AG08396 (cell line): ENCODE data around the gene HERC4.

Source experiments
- DNase-seq: peaks from one replicate; pipeline ENCODE4 v3.0.0; 2012; ENCODE audit warnings: low spot score, mixed read lengths

Gene HERC4

DNA sequence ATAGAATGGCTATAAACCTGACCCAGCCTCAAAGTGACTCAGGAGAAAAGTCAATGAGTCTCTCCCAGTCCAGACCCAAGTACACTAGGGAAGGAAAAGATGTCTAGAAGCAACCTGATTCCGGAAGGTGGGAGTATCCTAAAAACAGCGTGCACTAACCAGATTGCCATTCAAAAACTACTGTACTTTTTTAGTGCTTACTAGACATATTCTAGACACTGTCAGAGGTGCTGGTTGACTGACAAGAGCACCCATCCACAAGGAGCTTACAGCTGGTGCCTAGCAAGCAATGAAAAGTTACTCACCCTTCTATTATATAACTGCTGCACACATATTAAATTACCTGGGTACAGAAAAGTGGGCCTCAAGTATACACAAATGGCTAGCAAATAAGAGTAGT lies 109.6 kb downstream of the HERC4 start:
- DNase-seq, result no peak

GRCh38 chr10:67959839-67960476 lies 115.1 kb downstream of the HERC4 start:
- no peak for DNase-seq

DNA sequence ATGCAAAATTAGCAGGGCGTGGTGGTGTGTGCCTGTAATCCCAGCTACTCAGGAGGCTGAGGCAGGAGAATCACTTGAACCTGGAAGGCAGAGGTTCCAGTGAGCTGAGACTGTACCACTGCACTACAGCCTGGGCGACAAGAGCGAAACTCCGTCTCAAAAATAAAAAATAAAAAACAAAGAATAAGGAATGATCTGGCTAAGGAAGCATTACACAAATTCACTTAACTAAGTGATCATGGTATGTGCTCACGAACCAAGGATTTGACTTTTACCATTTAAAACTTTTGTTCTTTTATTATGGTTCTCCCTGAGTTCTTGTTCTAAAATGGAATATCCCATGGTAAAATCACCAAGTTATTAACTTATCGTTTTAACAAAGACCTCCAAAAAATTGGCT lies 119.5 kb downstream of the HERC4 start:
- DNase-seq, result no peak

DNA sequence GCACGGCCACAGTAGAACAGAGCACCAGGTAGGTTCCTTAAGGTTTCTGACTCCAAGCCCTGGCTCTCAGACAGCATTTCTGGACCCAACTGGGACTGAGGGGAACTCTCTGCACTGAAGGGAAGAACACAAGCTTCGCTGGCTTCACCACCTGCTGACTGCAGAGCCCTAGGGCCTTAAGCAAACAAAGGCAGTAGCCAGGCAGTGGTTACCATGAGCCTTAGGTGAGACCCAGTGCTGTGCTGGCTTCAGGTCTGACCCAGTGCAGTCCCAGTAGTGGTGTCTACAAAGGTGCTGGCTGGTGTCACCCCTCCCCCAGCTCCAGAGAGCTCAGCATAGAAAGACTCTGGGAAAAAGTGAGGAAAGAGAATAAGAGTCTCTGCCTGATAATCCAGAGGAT lies 131.2 kb downstream of the HERC4 start:
- DNase-seq, result no peak

- DNase-seq, result no peak
Measured at GRCh38 chr10:67936416-67936815, 138.7 kb downstream of the HERC4 start.

DNA sequence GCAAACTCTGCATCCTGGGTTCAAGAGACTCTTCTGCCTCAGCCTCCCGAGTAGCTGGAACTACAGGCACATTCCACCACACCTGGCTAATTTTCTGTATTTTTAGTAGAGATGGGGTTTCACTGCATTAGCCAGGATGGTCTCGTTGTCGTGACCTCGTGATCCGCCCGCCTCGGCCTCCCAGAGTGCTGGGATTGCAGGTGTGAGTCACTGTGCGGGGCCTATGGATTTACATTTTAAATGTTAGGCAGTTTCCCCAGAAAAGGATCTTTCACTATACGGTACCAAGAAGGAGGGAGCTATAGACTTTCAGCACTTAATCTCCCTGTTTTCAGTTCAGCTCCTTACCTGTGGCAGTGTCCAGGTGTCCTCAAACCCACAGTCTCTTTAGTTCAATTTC lies 139.9 kb downstream of the HERC4 start:
- no peak for DNase-seq

DNA sequence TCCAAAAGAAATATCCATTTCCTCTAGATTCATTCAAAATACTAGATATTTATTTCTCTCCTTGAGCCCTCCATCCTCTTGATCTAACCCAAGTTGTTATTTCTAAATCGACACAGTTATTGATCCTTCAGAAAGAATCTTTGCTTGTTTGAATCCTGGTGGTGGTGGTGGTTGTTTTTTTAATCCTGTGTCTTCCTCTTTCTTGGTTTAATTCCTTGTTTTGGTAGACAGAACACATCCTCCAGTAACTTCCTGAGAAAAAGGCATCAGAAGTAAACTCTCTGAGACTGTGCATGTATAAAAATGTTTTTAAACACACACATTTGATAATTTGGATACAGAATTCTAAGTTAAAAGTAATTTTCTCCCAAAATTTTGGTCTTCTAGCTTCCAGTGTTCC lies 140.7 kb downstream of the HERC4 start:
- no peak for DNase-seq

GRCh38 chr10:67933199-67933598 lies 141.9 kb downstream of the HERC4 start:
- no peak for DNase-seq

GRCh38 chr10:67926951-67927350 lies 148.1 kb downstream of the HERC4 start:
- no peak for DNase-seq

DNA sequence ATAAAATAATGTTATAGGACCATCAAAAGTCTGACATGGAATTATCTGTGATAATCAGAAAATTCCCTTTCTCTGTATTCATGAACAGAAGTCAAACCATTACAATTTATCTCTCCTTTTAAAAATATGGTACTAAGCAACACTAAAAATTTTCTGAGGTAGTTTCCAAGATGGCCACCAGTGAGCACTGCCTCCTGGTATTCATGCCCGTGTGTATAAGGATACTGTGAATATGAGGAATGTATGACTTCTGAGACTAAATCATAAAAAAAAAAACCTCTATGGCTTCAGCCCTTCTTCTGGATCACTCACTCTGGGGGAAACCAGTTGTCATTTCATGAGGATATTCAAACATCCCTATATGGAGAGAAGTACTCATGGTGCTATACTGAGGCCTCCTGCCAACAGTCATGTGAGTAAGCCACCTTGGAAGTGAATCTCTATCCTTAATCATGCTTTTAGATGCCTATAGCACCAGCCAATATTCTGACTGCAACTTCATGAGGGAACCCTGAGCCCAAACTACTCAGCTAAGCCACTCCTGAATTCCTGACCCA lies 149.6 kb downstream of the HERC4 start:
- peak; percentile 12 for DNase-seq

DNA sequence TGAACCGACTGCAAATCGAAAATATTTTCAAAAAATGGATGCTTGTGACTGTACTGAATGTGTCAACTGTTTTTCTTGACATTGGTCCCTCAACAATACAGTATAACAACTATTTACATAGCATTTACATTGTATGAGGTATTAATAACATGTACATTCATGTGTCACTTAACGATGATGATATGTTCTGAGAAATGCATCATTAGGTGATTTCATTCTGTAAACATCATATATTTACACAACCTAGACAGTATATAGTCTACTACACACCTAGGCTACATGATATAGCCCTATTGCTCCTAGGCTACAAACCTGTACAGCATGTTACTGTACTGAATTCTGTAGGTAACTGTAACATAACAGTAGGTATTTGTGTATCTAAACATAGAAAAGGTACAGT lies 150.9 kb downstream of the HERC4 start:
- no peak for DNase-seq

GRCh38 chr10:67923551-67923950 lies 151.5 kb downstream of the HERC4 start:
- no peak for DNase-seq

- no peak for DNase-seq
Measured at GRCh38 chr10:67921065-67921464, 154.0 kb downstream of the HERC4 start.

DNA sequence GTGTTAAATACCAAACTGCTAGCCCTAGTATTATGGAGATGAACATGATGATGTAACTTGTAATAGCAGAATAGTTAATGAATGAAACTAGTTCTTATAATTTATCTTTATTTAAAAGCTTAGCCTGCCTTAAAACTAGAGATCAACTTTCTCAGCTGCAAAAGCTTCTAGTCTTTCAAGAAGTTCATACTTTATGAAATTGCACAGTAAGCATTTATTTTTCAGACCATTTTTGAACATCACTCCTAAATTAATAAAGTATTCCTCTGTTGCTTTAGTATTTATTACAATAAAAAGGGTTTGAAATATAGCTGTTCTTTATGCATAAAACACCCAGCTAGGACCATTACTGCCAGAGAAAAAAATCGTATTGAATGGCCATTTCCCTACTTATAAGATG lies 157.4 kb downstream of the HERC4 start:
- no peak for DNase-seq

- no peak for DNase-seq
Measured at GRCh38 chr10:67917169-67917568, 157.9 kb downstream of the HERC4 start.

DNA sequence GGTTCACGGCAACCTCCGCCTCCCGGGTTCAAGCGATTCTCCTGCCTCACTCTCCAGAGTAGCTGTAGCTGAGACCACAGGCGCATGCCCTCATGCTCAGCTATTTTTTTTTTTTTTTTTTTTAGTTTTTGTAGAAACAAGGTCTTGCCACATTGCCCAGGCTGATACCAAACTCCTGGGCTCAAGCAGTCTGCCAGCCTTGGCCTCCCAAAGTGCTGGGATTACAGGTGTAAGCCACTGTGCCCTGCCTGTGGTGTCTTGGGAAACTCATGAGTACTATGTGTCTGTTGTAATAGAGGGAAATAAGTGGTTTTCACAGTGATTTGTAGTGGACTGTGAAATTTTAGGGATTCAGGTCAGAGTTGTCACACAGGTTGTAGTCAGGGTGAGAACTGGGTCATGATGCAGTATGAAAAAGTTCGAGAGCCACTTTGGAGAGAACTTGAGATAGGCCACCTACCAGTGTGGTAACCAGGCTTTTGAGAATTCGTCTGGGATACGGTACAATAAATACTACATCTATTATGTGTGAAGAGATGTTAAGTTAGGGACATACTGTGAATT lies 160.2 kb downstream of the HERC4 start:
- no peak for DNase-seq

DNA sequence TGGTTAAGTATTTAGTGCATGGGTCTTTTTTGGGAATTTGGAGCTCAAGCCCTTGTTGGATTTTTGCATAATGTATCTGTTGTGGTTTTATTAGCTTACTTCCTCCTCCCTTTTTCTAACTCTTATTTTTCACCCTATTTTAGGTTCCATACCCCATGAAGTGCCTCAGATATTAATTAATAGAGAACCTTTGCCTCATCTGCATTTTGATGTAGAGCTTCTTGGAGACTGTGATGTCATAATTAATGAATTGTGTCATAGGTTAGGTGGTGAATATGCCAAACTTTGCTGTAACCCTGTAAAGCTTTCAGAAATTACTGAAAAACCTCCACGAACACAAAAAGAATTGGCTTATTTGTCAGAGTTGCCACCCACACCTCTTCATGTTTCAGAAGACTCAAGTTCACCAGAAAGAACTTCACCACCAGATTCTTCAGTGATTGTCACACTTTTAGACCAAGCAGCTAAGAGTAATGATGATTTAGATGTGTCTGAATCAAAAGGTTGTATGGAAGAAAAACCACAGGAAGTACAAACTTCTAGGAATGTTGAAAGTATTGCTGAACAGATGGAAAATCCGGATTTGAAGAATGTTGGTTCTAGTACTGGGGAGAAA lies 162.6 kb downstream of the HERC4 start:
- DNase-seq, result peak; percentile 5

DNA sequence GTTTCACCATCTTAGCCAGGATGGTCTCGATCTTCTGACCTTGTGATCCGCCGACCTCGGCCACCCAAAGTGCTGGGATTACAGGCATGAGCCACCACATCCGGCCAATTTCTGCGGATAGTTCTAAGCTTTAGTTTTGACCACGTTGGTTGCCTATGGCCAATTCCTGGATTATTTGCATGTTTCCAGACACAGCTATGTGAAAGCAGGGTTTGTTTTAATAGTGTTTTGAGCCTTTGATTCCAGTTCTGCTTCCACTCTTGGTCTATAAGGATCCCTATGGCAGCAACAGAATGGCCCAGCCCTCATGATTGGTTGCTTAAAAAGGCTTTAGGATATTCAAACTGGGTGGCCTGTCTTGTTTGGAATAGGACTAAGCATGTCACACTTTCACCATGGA lies 171.5 kb downstream of the HERC4 start:
- no peak for DNase-seq

DNA sequence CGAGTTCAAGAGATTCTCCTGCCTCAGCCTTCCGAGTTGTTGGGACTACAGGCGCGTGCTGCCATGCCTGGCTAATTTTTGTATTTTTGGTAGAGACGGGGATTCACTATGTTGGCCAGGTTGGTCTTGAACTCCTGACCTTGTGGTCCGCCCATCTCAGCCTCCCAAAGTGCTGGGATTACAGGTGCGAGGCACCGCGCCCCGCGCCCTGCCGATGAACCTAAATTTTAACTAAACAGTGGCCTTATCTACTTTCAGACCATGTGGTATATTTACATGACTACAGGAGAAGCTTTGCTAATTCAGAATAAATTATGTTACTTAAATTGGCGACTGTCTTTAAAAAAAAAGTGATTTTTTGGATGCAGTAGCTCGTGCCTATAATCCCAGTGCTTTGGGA lies 181.4 kb downstream of the HERC4 start:
- DNase-seq, result no peak

DNA sequence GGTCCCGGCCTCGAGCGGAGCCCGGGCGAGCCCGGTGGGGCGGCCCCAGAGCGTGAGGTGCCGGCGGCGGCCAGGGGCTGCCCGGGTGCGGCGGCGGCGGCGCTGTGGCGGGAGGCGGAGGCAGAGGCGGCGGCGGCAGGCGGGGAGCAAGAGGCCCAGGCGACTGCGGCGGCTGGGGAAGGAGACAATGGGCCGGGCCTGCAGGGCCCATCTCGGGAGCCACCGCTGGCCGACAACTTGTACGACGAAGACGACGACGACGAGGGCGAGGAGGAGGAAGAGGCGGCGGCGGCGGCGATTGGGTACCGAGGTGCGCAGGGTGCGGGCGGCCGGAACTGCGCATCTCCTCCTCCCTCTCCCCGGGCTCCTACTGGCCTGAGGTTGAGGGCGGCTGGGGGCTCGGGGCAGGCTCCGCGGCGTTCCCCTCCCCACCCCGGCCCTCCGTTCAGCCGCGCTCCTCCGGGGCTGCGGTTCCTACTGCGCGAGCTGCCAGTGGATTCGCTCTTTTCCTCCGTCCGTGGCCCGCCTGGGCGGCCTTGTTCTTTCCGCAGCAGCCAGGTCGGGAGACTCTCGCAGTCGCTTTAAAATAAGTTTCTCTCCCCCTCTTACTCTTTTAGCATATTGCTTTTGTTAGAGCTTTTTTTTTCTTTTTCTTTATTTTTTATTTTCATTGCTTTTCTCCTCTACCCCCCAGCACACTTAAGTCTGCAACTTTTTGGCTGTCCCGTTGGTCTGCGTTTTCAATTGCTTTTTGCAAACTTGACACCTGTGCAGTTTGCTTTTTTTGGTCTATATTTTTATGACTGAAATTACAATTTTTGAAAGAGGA lies 190.0 kb downstream of the HERC4 start:
- DNase-seq, result peak; percentile 79

DNA sequence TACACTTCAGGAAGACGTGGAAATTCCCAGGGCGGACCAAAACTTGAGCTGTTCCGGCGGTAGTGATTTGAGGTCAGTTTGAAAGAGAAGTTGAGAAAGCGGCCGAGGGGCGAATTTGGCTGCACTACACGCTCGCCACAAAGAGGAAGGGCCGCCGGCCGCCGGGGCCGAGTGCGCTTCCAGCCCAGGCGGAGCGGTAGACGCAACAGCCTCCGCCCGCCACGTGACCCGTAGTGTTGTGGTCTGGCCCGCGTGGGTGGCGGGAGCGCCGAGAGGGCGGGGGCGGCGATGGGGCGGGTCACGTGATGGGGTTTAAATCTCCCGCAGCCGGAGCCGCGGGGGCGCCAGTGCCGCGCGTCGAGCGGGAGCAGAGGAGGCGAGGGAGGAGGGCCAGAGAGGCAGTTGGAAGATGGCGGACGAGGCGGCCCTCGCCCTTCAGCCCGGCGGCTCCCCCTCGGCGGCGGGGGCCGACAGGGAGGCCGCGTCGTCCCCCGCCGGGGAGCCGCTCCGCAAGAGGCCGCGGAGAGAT lies 190.7 kb downstream of the HERC4 start, which contains the start of gene SIRT1:
TSS of gene SIRT1 (plus strand) at position 344 of the 529 bp plus-strand sequence. CDS start at position 410, 66 bp downstream.
- peak; percentile 97 for DNase-seq

DNA sequence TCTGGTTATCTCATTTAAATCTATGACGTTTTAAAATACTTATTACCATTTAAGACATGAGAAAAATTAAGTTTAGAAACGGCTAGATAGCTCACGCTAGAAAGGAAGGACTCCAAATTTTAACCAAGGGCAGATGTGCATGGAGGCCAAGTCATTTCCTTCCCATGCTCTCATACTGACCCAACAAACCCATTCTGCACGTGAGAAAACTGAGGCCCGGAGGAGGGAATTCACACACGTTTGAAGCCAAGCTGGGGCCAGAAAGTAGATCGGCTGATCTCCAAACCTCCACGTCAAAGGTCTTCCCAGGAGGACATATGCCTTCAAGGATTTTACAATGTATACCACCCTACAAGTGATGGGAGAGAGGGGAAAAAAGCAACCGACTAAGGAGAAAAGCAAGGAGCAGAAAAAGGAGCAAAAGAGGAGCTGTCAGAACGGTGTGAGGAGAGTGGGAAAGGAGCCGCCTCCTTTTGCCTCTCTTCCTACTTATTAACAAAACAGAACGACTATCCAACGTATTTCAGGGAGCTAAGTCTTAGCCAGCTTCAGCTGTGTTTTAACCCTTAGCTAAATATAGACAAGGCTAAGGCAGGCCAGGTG lies 191.3 kb downstream of the HERC4 start:
- no peak for DNase-seq
